Stimulated activated CD4-positive, alpha-beta T cell treated with anti-CD3 and anti-CD28 coated beads, Interleukin-12 subunit alpha, Interleukin-12 subunit beta, amount 100 ng/mL, for 24 hours (primary cell): ENCODE results near the gene FAU.

ENCODE experiments used
- DNase-seq, 2 experiments: peaks; one replicate each; pipeline ENCODE4 v3.0.0-alpha.2; 2020; ENCODE audit warnings: low read depth in 2 of 2

The FAU gene

GRCh38 chr11:65107751-65108468 is 14.0 kb downstream of the FAU start:
- no peak for DNase-seq

DNA sequence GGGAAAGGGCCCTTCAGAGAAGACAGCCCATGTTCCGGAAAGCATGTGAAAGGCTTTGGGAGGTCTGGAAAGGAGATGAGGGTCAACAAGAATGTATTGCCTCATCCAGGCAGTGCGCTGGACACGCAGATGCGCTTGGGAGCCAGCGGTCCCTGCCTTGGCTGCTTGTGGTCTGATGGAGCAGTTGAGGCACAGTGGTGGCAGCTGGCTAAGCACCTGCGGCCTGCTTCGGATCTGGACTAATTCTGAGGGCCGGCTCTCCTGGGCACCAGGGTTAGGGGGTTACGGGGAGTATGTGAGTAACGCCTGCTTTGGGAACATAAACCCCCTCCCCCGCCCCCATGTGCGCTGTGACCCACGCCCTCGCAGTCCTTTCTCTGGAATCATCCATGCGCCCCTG is 14.9 kb downstream of the FAU start:
- no peak for DNase-seq

DNA sequence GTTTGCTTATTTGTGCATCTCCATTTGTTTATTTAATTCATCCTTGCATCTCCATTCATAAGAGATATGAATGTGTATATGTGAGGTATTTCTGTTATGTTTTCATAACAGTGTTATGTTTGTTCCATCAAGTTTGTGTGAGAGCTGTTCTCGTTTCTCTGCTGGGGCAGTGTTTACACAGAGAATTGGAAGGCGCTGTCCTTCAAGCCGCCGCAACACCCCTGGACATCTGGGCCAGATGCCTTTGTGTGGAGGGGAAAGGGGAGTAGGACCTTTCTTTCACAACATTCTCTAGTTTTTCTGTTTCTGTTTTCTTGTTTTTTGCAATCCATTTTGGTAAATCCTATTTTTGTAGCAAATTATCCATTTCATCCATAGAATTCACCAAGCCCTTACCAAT is 17.3 kb downstream of the FAU start:
- no peak for DNase-seq

DNA sequence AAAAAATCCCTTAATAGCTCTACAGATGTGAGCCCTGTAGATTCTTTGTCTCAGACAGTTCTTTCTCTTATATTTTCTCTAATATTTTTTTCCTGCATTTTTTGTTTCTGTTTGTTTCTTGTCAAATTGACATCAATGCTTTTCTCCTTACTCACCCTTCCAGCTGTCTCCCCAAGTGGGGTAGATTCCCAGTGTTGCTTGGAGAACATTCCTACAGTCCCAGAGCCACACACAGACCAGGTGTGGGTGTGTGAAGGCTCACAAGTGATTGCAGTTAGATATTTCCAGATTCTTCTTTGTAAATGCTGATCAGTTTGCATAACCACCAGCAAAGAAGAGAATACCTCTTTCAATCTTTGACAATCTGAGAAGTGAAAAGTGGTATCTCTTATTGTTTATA is 18.5 kb downstream of the FAU start:
- DNase-seq, result no peak

DNA sequence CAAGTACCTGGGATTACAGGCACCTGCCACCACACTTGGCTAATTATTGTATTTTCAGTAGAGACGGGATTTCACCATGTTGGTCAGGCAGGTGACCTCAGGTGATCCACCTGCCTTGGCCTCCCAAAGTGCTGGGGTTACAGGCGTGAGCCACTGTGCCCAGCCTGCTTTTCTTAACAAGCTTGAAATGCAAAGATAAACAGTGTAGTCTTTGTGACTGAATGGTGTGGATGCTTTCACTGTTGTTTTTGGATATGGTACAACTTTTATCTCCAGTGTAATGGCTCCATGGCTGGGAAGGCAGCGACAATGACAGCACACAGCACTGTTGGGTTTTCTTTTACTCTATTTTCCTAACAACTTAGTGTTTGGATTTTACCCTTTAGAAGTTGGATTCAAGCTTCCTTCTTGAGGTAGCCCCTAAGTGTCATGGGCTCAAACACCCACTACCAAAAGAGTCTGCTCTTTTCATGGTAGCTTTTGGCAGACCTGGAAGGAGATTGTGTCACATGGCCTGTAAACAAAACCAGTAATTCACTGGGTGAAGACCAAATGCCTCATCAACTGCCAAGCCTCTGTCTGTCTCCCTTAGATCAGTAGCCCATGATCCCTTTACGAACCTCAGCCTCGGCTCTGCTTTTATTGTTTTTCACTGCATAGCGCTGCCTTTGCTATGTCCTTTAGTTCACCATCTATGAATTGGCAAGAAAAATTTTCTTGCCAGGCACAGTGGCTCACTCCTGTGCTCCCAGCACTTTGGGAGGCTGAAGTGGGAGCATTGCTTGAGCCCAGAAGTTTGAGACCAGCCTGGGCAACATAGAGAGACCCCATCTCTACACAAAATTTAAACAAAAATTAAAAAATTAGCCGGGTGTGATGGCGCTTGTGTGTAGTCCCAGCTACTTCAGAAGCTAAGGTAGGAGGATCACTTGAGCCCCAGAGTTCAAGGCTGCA is 19.5 kb downstream of the FAU start:
- DNase-seq, result no peak

GRCh38 chr11:65100674-65101350 is 21.1 kb downstream of the FAU start:
- DNase-seq, result no peak

GRCh38 chr11:65096926-65097325 is 25.0 kb downstream of the FAU start:
- no peak for DNase-seq

DNA sequence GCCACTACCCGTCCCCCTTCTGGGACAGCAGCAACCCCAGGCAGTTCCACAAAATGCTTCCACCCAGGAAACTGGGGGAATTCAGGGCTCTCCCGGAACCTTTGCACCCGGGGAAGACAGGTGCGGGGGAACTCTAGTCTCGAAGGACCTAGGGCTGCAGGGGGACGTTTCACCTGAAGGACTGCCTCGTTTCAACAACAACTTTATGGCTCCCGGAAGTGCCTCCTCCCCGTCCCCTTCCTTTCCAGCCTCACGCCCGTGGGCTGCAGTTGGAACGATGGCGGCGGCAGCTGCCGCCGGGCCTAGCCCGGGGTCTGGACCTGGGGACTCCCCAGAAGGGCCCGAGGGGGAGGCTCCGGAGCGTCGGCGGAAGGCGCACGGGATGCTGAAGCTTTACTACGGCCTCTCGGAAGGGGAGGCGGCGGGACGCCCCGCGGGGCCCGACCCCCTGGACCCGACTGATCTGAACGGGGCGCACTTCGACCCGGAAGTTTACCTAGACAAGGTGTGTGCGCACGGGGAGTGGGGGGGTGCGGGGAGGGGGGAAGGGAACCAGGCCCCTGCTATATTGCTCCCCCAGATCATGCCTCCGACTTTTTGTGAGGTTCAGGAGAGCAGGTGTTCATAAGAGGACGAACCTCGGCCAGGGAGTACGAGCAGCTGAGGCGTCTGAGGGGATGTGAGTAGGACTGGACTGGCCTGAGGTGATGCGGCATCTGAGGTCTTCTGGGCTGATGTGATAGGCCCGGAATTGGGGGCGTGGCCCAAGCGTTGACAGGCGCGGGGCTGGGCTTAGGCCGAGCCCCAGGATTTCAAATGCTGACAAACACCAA is 25.7 kb downstream of the FAU start, which contains the start of gene VPS51:
VPS51 (plus strand) TSS at position 241 of the 833 bp plus-strand sequence; CDS start at position 278, 37 bp downstream.
- DNase-seq, result peak; percentile 71 to 80

GRCh38 chr11:65095427-65095826 is 26.5 kb downstream of the FAU start:
- no peak for DNase-seq

- no peak for DNase-seq
Measured at GRCh38 chr11:65090628-65091027, 31.3 kb downstream of the FAU start.

- no peak for DNase-seq
Measured at GRCh38 chr11:65089621-65090020, 32.3 kb downstream of the FAU start.

DNA sequence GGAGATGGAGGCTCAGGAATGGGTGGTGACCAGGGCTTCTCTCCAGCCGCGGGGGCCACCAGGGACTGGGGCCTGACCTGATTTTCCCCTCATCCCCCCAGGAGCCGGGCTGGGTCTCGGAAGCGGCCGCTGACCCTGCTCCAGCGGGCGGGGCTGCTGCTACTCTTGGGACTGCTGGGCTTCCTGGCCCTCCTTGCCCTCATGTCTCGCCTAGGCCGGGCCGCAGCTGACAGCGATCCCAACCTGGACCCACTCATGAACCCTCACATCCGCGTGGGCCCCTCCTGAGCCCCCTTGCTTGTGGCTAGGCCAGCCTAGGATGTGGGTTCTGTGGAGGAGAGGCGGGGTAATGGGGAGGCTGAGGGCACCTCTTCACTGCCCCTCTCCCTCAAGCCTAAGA is 34.1 kb downstream of the FAU start:
- DNase-seq, result no peak

- no peak for DNase-seq
Measured at GRCh38 chr11:65087216-65087615, 34.7 kb downstream of the FAU start.

- DNase-seq, result no peak
Measured at GRCh38 chr11:65086809-65087208, 35.1 kb downstream of the FAU start.

- DNase-seq, result no peak
Measured at GRCh38 chr11:65085446-65085845, 36.5 kb downstream of the FAU start.

- DNase-seq, result no peak
Measured at GRCh38 chr11:65084598-65085375, 37.1 kb downstream of the FAU start.

GRCh38 chr11:65083834-65084597 is 37.9 kb downstream of the FAU start, which contains the start of the genes CDCA5 and ZFPL1:
CDCA5 (minus strand) TSS chr11:65084040; CDS start chr11:65083978, 62 bp downstream.
ZFPL1 (plus strand) TSS chr11:65084222; CDS start chr11:65084699, 477 bp downstream.
- DNase-seq, result peak; percentile 92 to 93

DNA sequence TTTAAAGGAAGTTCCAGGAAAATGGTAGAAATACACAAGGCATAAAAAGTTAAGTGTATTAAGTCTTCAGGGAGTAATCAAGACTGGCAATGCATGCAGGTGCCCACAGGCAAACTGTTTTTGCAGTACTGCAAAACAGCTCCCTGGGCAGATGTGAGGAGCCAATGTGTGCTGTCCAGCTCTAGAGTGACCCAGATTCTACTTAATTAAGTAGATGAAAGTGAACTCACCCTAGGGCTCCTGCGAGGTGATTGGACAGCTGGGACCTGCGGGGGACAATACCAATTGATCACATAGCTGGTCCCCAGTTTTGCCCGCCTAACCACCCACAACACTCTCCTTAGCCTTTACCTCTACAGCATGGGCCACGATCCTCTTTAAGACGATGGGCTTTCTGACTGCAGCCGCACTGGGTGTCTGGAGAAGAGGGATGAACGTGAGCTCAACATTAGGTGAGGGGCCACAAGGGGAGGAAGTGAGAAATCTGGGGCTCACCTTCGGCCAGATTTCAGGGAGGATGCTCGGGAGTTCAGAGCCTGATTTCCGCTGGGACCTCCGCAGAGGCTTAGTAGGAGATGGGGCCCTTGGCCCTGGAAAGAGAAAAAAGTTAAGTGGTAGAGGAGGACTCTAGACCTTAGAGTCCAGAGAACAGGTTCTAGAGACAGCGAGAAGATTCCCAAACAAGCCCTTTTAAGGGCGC is 38.6 kb downstream of the FAU start:
- no peak for DNase-seq

- DNase-seq, result no peak
Measured at GRCh38 chr11:65078786-65079342, 43.1 kb downstream of the FAU start.
